Pulmonary artery endothelial cell (primary cell): Measurements from ENCODE around the gene SLC22A12. TPM values are rescaled to one million over a fixed set of nuclear protein-coding genes. Genes with fewer than 3 reads are reported as not detected.

ENCODE experiments used
- DNase-seq: peaks from one replicate; pipeline ENCODE4 v3.0.0-alpha.2; 2011; ENCODE audit warnings: low read depth, low spot score
- total RNA-seq: library from RNA; depleted of rRNA; stranded (reverse); fragments of >200 nt; gene quantifications from 2 replicates; pipeline ENCODE4 v1.2.3, GENCODE V29; 2014

Gene SLC22A12
- total RNA-seq, 1 donor from 2014 or later = not detected

- DNase-seq = no peak
Measured at GRCh38 chr11:64604458-64605243, 13.6 kb downstream of the SLC22A12 start.

- DNase-seq = no peak
Measured at GRCh38 chr11:64605244-64605560, 14.2 kb downstream of the SLC22A12 start.

GRCh38 chr11:64605656-64606585 is 14.9 kb downstream of the SLC22A12 start:
- no peak for DNase-seq

GRCh38 chr11:64606796-64607380 is 15.9 kb downstream of the SLC22A12 start:
- no peak for DNase-seq

GRCh38 chr11:64607381-64607985 is 16.5 kb downstream of the SLC22A12 start:
- no peak for DNase-seq

- DNase-seq = no peak
Measured at GRCh38 chr11:64608046-64608445, 17.0 kb downstream of the SLC22A12 start.

GRCh38 chr11:64608636-64609035 is 17.6 kb downstream of the SLC22A12 start:
- no peak for DNase-seq

- no peak for DNase-seq
Measured at GRCh38 chr11:64609436-64610047, 18.5 kb downstream of the SLC22A12 start.

- no peak for DNase-seq
Measured at GRCh38 chr11:64610596-64610995, 19.6 kb downstream of the SLC22A12 start.

GRCh38 chr11:64611176-64611575 is 20.2 kb downstream of the SLC22A12 start:
- no peak for DNase-seq

GRCh38 chr11:64611869-64612646 is 21.0 kb downstream of the SLC22A12 start:
- DNase-seq = no peak

GRCh38 chr11:64613648-64614047 is 22.6 kb downstream of the SLC22A12 start:
- DNase-seq = no peak

GRCh38 chr11:64614917-64615316 is 23.9 kb downstream of the SLC22A12 start:
- no peak for DNase-seq

GRCh38 chr11:64616817-64617216 is 25.8 kb downstream of the SLC22A12 start:
- no peak for DNase-seq

GRCh38 chr11:64619196-64619595 is 28.2 kb downstream of the SLC22A12 start:
- DNase-seq = no peak

- no peak for DNase-seq
Measured at GRCh38 chr11:64619811-64620380, 28.9 kb downstream of the SLC22A12 start.

- DNase-seq = no peak
Measured at GRCh38 chr11:64620381-64620971, 29.5 kb downstream of the SLC22A12 start.

GRCh38 chr11:64621283-64622019 is 30.4 kb downstream of the SLC22A12 start:
- no peak for DNase-seq

- DNase-seq = no peak
Measured at GRCh38 chr11:64622681-64623080, 31.7 kb downstream of the SLC22A12 start.
